Liver (tissue), 9 donors: ENCODE data around the gene CAPS. TPM values are rescaled to one million over a fixed set of nuclear protein-coding genes. Genes with fewer than 3 reads are reported as not detected.

ENCODE experiments used
- DNase-seq: peaks from one replicate; pipeline ENCODE4 v3.0.0-alpha.2; 2017; ENCODE audit warnings: low spot score
- H3K27ac ChIP-seq, 2 donors: one replicate each; pipeline ENCODE4 v1.7.0; 2013; ENCODE audit warnings: inconsistent platforms in 2 of 2, low read length in 2 of 2, control low read depth in 1 of 2, low read depth in 1 of 2, mild to moderate bottlenecking in 1 of 2
- H3K27me3 ChIP-seq, 4 donors: one replicate each; pipeline versions ENCODE4 v1.6.1 to v1.7.0; 2013; ENCODE audit warnings: low read length in 3 of 4, inconsistent platforms in 1 of 4, mild to moderate bottlenecking in 1 of 4, moderate library complexity in 1 of 4; ENCODE audit not compliant: control insufficient read depth in 4 of 4, insufficient read depth in 4 of 4
- H3K36me3 ChIP-seq, 4 donors: one replicate each; pipeline versions ENCODE4 v1.6.1 to v1.7.0; 2013; ENCODE audit warnings: low read length in 3 of 4, mild to moderate bottlenecking in 3 of 4, low read depth in 1 of 4, moderate library complexity in 1 of 4; ENCODE audit not compliant: control insufficient read depth in 4 of 4, insufficient read depth in 3 of 4
- H3K4me1 ChIP-seq, 4 donors: one replicate each; pipeline versions ENCODE4 v1.6.1 to v1.7.0; 2013; ENCODE audit warnings: low read length in 3 of 4, mild to moderate bottlenecking in 3 of 4, moderate library complexity in 1 of 4; ENCODE audit not compliant: control insufficient read depth in 4 of 4, insufficient read depth in 4 of 4
- H3K4me3 ChIP-seq, 3 donors: one replicate each; pipeline versions ENCODE4 v1.6.1 to v1.7.0; 2013; ENCODE audit warnings: low read length in 3 of 3, control low read depth in 1 of 3, low read depth in 1 of 3, mild to moderate bottlenecking in 1 of 3
- H3K9ac ChIP-seq, 2 donors: one replicate each; pipeline ENCODE4 v1.7.0; 2013; ENCODE audit warnings: low read length in 2 of 2, mild to moderate bottlenecking in 2 of 2, moderate library complexity in 2 of 2, control low read depth in 1 of 2, low read depth in 1 of 2
- H3K9me3 ChIP-seq, 4 donors: one replicate each; pipeline versions ENCODE4 v1.6.1 to v1.7.0; 2013; ENCODE audit warnings: low read length in 3 of 4; ENCODE audit not compliant: control insufficient read depth in 4 of 4
- ATF3 ChIP-seq: IDR thresholded peaks from 2 replicates; pipeline ENCODE4 v1.6.1; 2016; ENCODE audit warnings: antibody characterized with exemption
- EGR1 ChIP-seq, 2 donors: IDR thresholded peaks; 2 replicates each; pipeline ENCODE4 v1.6.1; 2016 to 2018; ENCODE audit warnings: antibody characterized with exemption in 2 of 2, low read depth in 2 of 2
- FOXA1 ChIP-seq: IDR thresholded peaks from 2 replicates; pipeline ENCODE4 v1.6.1; 2016; ENCODE audit warnings: antibody characterized with exemption
- FOXA2 ChIP-seq: IDR thresholded peaks from 2 replicates; pipeline ENCODE4 v1.6.1; 2016; ENCODE audit warnings: antibody characterized with exemption
- GABPA ChIP-seq, 2 donors: IDR thresholded peaks in 1 of 2; conservative IDR thresholded peaks in 1 of 2; 2 replicates each; pipeline ENCODE4 v1.6.1; 2016; ENCODE audit warnings: antibody characterized with exemption in 2 of 2, mild to moderate bottlenecking in 1 of 2, moderate library complexity in 1 of 2
- HNF4A ChIP-seq, 2 donors: conservative IDR thresholded peaks; 2 replicates each; pipeline ENCODE4 v1.6.1; 2016; ENCODE audit warnings: antibody characterized with exemption in 2 of 2, mild to moderate bottlenecking in 2 of 2
- HNF4G ChIP-seq: IDR thresholded peaks from 2 replicates; pipeline ENCODE4 v1.6.1; 2016; ENCODE audit warnings: antibody characterized with exemption
- JUND ChIP-seq, 2 donors: IDR thresholded peaks; 2 replicates each; pipeline ENCODE4 v1.6.1; 2016; ENCODE audit warnings: antibody characterized with exemption in 2 of 2
- RAD21 ChIP-seq, 2 donors: IDR thresholded peaks; 2 replicates each; pipeline ENCODE4 v1.6.1; 2016; ENCODE audit warnings: antibody characterized with exemption in 2 of 2, mild to moderate bottlenecking in 2 of 2
- REST ChIP-seq: IDR thresholded peaks from 2 replicates; pipeline ENCODE4 v1.6.1; 2016; ENCODE audit warnings: antibody characterized with exemption, mild to moderate bottlenecking
- RXRA ChIP-seq, 2 donors: IDR thresholded peaks; 2 replicates each; pipeline ENCODE4 v1.6.1; 2017 to 2018; ENCODE audit warnings: antibody characterized with exemption in 2 of 2, mild to moderate bottlenecking in 1 of 2
- SP1 ChIP-seq: IDR thresholded peaks from 2 replicates; pipeline ENCODE4 v1.6.1; 2018; ENCODE audit warnings: antibody characterized with exemption, mild to moderate bottlenecking
- TAF1 ChIP-seq: conservative IDR thresholded peaks from 2 replicates; pipeline ENCODE4 v1.6.1; 2016; ENCODE audit warnings: antibody characterized with exemption, mild to moderate bottlenecking
- YY1 ChIP-seq: IDR thresholded peaks from 2 replicates; pipeline ENCODE4 v1.6.1; 2016; ENCODE audit warnings: antibody characterized with exemption, mild to moderate bottlenecking
- WGBS: extraction: QIAGEN DNeasy Blood & Tissue Kit; methylation state at CpG from one replicate; pipeline ENCODE4 v1.1.7; 2013; 5-methylcytosine and 5-hydroxymethylcytosine counted together
- polyA plus RNA-seq, 2 donors: library from polyadenylated mRNA; stranded (reverse) in 1 of 2; unstranded in 1 of 2; fragments of 200-250 nt in 1 of 2; fragments of >200 nt in 1 of 2; fragmentation: Nextera tagmentation in 1 of 2; extraction: Ambion mirVana in 1 of 2; gene quantifications; one replicate each; pipeline versions ENCODE4 v1.2.1 to v1.2.3, GENCODE V29; 2013 to 2015
- total RNA-seq, 2 donors: library from RNA; depleted of rRNA; stranded (reverse); fragments of >200 nt; gene quantifications; one replicate each; pipeline ENCODE4 v1.2.3, GENCODE V29; 2014
- TF ChIP-seq, protein P1 (sequence below): fragments of 150-350 bp; IDR thresholded peaks from 2 replicates; pipeline ENCODE4 v1.5.1; 2017; ENCODE audit warnings: improper control_type of control experiment, low read depth, low read length; ENCODE audit not compliant: missing input control
- donor health status: healthy.
- donor health status: healthy.
- donor health status: healthy.
- donor health status: healthy.
- donor health status: healthy.

CAPS gene
- total and polyA plus RNA-seq, 4 donors: 2.1 to 11.4 (median 3.5) TPM

DNA sequence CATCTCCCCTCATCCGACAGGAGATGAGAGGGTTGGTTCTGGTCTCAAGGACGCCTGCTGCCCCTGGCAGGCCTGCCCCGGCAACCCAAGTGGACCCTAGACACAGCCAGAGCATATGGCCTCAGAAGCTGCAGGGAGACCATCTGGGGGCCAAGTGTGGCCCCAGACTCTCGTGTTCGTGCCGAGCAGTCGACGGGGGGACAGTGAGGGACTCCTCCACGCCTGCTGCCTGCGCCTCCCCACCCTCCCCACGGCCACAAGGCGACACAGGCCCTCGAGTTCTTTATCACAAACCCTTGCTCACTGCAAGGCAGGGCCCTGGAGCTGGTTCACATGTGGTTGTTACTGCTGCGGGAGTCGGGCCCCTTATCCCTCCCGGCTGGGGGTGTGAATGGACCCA lies 9.3 kb downstream of the CAPS start:
- no peak overlapping the region for H3K4me3 ChIP-seq
- H3K4me1 ChIP-seq: no peaks in the 10 kb centered on the region
- H3K27me3 ChIP-seq: no peaks in the 10 kb centered on the region
- H3K27ac ChIP-seq: no peak overlapping the region
- peaks cover 17 to 88% (median 50%) of the 10 kb centered on the region in 4 donors for H3K36me3 ChIP-seq
- H3K9ac ChIP-seq: no peak overlapping the region
- WGBS: 96% methylated on average over 16 of the region's 16 CpGs
- H3K9me3 ChIP-seq: no peaks in the 10 kb centered on the region
- DNase-seq: no peak
- TF ChIP-seq FOXA1 (no peak), GABPA (IDR thresholded peaks at IDR 0.05 in 1 of 2, conservative IDR thresholded peaks at IDR 0.05 in 1 of 2) (no peak), RAD21 (IDR thresholded peaks at IDR 0.05) (no peak), REST (no peak), ATF3 (no peak), EGR1 (IDR thresholded peaks at IDR 0.05; ENCODE audit: low read depth in 2 of 2) (no peak)

DNA sequence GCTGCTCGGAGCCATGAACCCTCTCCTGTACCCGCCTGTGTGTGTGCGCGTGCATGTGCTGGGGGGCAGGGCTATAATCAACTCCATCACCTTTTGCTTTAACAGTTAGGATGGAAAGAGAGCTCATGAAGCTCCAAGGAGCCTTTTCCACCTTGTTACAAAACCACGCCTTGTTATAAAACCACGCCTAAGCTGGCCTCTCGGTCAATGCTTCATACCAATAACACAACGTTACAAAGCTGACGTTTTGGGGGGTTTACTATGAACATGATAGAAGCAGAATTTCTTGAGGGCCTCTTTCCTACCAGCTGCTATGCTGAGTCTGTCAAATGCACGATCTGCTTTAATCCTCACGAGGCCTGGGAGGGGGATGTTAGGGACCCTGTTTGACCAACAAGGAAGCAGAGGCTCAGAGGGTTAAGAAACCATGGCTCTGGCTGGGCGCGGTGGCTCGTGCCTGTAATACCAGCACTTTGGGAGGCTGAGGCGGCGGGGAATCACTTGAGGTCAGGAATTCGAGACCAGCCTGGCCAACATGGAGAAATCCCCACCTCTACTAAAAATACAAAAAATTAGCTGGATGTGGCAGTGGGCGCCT lies 11.9 kb downstream of the CAPS start:
- H3K36me3 ChIP-seq: peaks cover 17 to 92% (median 57%) of the 10 kb centered on the region in 4 donors
- no peaks in the 10 kb centered on the region for H3K27me3 ChIP-seq
- 88% methylated on average over 18 of the region's 18 CpGs for WGBS
- H3K9ac ChIP-seq: no peak overlapping the region
- TF ChIP-seq FOXA1 (no peak), HNF4A (conservative IDR thresholded peaks at IDR 0.05) (no peak), SP1 (no peak), TAF1 (no peak), REST (no peak), RXRA (IDR thresholded peaks at IDR 0.05) (no peak), YY1 (no peak), HNF4G (no peak), FOXA2 (no peak), JUND (IDR thresholded peaks at IDR 0.05) (no peak), GABPA (IDR thresholded peaks at IDR 0.05 in 1 of 2, conservative IDR thresholded peaks at IDR 0.05 in 1 of 2) (no peak)
- TF ChIP-seq, protein P1, sequence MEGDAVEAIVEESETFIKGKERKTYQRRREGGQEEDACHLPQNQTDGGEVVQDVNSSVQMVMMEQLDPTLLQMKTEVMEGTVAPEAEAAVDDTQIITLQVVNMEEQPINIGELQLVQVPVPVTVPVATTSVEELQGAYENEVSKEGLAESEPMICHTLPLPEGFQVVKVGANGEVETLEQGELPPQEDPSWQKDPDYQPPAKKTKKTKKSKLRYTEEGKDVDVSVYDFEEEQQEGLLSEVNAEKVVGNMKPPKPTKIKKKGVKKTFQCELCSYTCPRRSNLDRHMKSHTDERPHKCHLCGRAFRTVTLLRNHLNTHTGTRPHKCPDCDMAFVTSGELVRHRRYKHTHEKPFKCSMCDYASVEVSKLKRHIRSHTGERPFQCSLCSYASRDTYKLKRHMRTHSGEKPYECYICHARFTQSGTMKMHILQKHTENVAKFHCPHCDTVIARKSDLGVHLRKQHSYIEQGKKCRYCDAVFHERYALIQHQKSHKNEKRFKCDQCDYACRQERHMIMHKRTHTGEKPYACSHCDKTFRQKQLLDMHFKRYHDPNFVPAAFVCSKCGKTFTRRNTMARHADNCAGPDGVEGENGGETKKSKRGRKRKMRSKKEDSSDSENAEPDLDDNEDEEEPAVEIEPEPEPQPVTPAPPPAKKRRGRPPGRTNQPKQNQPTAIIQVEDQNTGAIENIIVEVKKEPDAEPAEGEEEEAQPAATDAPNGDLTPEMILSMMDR: no peak
- no peaks in the 10 kb centered on the region for H3K9me3 ChIP-seq
- no peak overlapping the region for H3K27ac ChIP-seq
- no peak for DNase-seq
- H3K4me3 ChIP-seq: no peak overlapping the region
- H3K4me1 ChIP-seq: no peaks in the 10 kb centered on the region
